ENCODE results near the gene KCTD15. TPM values are rescaled to one million over a fixed set of nuclear protein-coding genes. Genes with fewer than 3 reads are reported as not detected.

Gene KCTD15
- total and polyA plus RNA-seq, 2 donors (not counting 1 experiment from before 2014, with no cell fraction given) = 0.54 to 0.81 TPM

DNA sequence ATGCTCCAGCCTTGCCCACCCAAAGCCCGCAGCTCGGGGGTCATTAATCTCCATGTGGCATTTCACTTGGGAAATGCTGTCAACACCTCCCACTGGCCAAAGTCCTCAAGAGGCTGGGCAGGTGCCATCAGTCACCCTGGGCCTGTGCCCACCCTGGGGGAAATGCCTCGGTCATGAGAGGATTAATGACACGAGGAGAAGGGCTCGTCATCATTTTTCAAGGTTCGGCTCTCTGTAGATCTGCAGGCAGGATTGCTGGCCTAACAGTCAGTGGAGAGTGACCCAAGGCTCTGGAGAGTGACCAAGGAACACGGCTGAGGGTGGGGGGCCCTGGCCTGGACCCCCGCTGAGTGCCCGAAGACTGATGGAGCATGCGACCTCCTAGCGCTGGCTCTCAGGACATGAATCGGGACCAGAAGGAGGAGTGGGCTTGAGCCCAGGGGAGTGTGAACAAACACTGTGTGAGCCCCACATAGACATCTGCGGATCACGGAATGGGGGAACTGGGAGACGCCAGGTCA is 15.2 kb upstream of the KCTD15 start:
- no peak overlapping the region for H3K4me3 Mint-ChIP-seq
- H3K27ac ChIP-seq (ENCODE audit: low read length in 2 of 2) = no peak overlapping the region
- no peaks in the 10 kb centered on the region for H3K9me3 Mint-ChIP-seq (ENCODE audit: insufficient read depth)
- 94% methylated on average over 15 of the region's 15 CpGs for WGBS (ENCODE audit: insufficient coverage)
- peaks cover 3 to 4% of the 10 kb centered on the region in 2 donors for H3K4me1 ChIP-seq (ENCODE audit: control insufficient read depth in 2 of 2, insufficient read depth in 2 of 2, low read length in 2 of 2)
- peaks cover 0 to 14% (median 0%) of the 10 kb centered on the region in 3 donors for H3K9me3 ChIP-seq (ENCODE audit: control extremely low read depth in 1 of 3, control insufficient read depth in 2 of 3, insufficient read depth in 1 of 3, low read length in 2 of 3)
- no peaks in the 10 kb centered on the region for H4K20me1 ChIP-seq (ENCODE audit: control insufficient read depth, insufficient read depth, low read length, poor library complexity, severe bottlenecking)
- ChIA-PET CTCF (no interaction called here), POLR2A (no interaction called here)
- H3K4me1 Mint-ChIP-seq = peaks cover 7% of the 10 kb centered on the region
- H3K4me3 ChIP-seq (ENCODE audit: control extremely low read depth in 1 of 5, extremely low read depth in 1 of 5, insufficient read depth in 1 of 5, low read depth in 2 of 5, low read length in 4 of 5) = no peak overlapping the region
- peaks cover 0 to 30% (median 2%) of the 10 kb centered on the region in 4 experiments for H3K27me3 ChIP-seq (replicated peaks in 1 of 4; ENCODE audit: control extremely low read depth in 1 of 4, control insufficient read depth in 3 of 4, insufficient read depth in 4 of 4, low read length in 3 of 4)
- H3K4me2 ChIP-seq (replicated peaks; ENCODE audit: low read depth, low read length, poor library complexity, severe bottlenecking) = no peak overlapping the region
- H3K9ac ChIP-seq (ENCODE audit: low read length) = no peak overlapping the region
- DNase-seq = no peak
- H3K27ac Mint-ChIP-seq = no peak overlapping the region
- intact Hi-C loops (cut with micrococcal nuclease) = no loop called here
- H3K79me2 ChIP-seq (ENCODE audit: control insufficient read depth, insufficient read depth, low read length) = no peaks in the 10 kb centered on the region
- no peak overlapping the region for H2AFZ ChIP-seq (ENCODE audit: insufficient read depth, low read depth, low read length, poor library complexity, severe bottlenecking)
- no peak for TF ChIP-seq EZH2 (IDR thresholded peaks at IDR 0.05; ENCODE audit: borderline replicate concordance, insufficient read depth, low read depth, low read length, poor library complexity, severe bottlenecking)
- TF ChIP-seq, protein P1, sequence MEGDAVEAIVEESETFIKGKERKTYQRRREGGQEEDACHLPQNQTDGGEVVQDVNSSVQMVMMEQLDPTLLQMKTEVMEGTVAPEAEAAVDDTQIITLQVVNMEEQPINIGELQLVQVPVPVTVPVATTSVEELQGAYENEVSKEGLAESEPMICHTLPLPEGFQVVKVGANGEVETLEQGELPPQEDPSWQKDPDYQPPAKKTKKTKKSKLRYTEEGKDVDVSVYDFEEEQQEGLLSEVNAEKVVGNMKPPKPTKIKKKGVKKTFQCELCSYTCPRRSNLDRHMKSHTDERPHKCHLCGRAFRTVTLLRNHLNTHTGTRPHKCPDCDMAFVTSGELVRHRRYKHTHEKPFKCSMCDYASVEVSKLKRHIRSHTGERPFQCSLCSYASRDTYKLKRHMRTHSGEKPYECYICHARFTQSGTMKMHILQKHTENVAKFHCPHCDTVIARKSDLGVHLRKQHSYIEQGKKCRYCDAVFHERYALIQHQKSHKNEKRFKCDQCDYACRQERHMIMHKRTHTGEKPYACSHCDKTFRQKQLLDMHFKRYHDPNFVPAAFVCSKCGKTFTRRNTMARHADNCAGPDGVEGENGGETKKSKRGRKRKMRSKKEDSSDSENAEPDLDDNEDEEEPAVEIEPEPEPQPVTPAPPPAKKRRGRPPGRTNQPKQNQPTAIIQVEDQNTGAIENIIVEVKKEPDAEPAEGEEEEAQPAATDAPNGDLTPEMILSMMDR (IDR thresholded peaks at IDR 0.05) = no peak
- H3K27me3 Mint-ChIP-seq = peaks cover 48% of the 10 kb centered on the region
- no peak for ATAC-seq (ENCODE audit: low read depth)
- H3K36me3 ChIP-seq (replicated peaks in 1 of 2; ENCODE audit: control extremely low read depth in 1 of 2, control insufficient read depth in 1 of 2, extremely low read depth in 1 of 2, insufficient read depth in 2 of 2, low read length in 1 of 2) = no peaks in the 10 kb centered on the region

DNA sequence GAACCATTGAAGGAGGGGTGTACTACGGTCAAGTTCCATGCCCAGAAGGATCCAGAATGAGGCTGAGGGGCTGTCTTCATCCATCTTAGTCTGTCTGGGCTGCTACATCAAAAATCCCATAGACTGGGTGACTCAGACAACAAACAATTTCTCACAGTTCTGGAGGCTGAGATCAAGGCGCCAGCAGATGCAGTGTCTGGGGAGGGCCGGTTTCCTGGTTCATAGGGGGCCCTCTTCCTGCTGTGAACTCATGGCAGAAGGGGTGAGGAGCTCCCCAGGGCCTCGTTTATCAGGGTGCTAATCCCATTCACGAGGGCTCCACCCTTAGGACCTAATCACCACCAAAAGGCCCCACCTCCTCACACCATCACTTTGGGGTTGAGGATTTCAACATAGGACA is 14.7 kb upstream of the KCTD15 start:
- peaks cover 48% of the 10 kb centered on the region for H3K27me3 Mint-ChIP-seq

More for the DNA sequence above, 14.7 kb upstream of the KCTD15 start:
- Mint-ChIP-seq H3K9me3 (ENCODE audit: insufficient read depth) (no peaks in the 10 kb centered on the region), H3K4me1 (peaks cover 7% of the 10 kb centered on the region), H3K27ac (no peak overlapping the region), H3K4me3 (no peak overlapping the region)
- CTCF ChIA-PET = interaction anchor here (1.6 kb wide), 1 partner anchor 314 kb away, joined by 5 read pairs; no protein-coding TSS in a partner anchor
- ATAC-seq (ENCODE audit: low read depth) = no peak
- TF ChIP-seq EZH2 (IDR thresholded peaks at IDR 0.05; ENCODE audit: borderline replicate concordance, insufficient read depth, low read depth, low read length, poor library complexity, severe bottlenecking) = no peak
- TF ChIP-seq, protein P1 (IDR thresholded peaks at IDR 0.05) = no peak
- 72% methylated on average over 3 of the region's 5 CpGs for WGBS (ENCODE audit: insufficient coverage)
- Histone ChIP-seq H4K20me1 (ENCODE audit: control insufficient read depth, insufficient read depth, low read length, poor library complexity, severe bottlenecking) (no peaks in the 10 kb centered on the region), H2AFZ (ENCODE audit: insufficient read depth, low read depth, low read length, poor library complexity, severe bottlenecking) (no peak overlapping the region), H3K4me3 (ENCODE audit: control extremely low read depth in 1 of 5, extremely low read depth in 1 of 5, insufficient read depth in 1 of 5, low read depth in 2 of 5, low read length in 4 of 5) (no peak overlapping the region), H3K9ac (ENCODE audit: low read length) (no peak overlapping the region), H3K27ac (ENCODE audit: low read length in 2 of 2) (no peak overlapping the region), H3K9me3 (ENCODE audit: control extremely low read depth in 1 of 3, control insufficient read depth in 2 of 3, insufficient read depth in 1 of 3, low read length in 2 of 3) (peaks cover 0 to 14% (median 0%) of the 10 kb centered on the region in 3 donors), H3K27me3 (replicated peaks in 1 of 4; ENCODE audit: control extremely low read depth in 1 of 4, control insufficient read depth in 3 of 4, insufficient read depth in 4 of 4, low read length in 3 of 4) (peaks cover 0 to 31% (median 2%) of the 10 kb centered on the region in 4 experiments), H3K4me1 (ENCODE audit: control insufficient read depth in 2 of 2, insufficient read depth in 2 of 2, low read length in 2 of 2) (peaks cover 3 to 4% of the 10 kb centered on the region in 2 donors), H3K79me2 (ENCODE audit: control insufficient read depth, insufficient read depth, low read length) (no peaks in the 10 kb centered on the region), H3K4me2 (replicated peaks; ENCODE audit: low read depth, low read length, poor library complexity, severe bottlenecking) (no peak overlapping the region), H3K36me3 (replicated peaks in 1 of 2; ENCODE audit: control extremely low read depth in 1 of 2, control insufficient read depth in 1 of 2, extremely low read depth in 1 of 2, insufficient read depth in 2 of 2, low read length in 1 of 2) (no peaks in the 10 kb centered on the region)
- intact Hi-C loops (cut with micrococcal nuclease) = no loop called here
- POLR2A ChIA-PET = no interaction called here
- DNase-seq = no peak
